Activated naive CD8-positive, alpha-beta T cell treated with anti-CD3 and anti-CD28 coated beads, Interleukin-2, amount 10 ng/mL, durations not matched to agents 7 days and 5 days (primary cell): Measurements from ENCODE around the gene MPST. TPM values are rescaled to one million over a fixed set of nuclear protein-coding genes. Genes with fewer than 3 reads are reported as not detected.

ENCODE experiments used
- ATAC-seq: fragments of 150-1000 bp; cut with Tn5 transposase; one replicate; pipeline ENCODE4 v1.10.0; 2021; ENCODE audit warnings: low read depth, moderate library complexity
- POLR2A ChIA-PET: fragments of 350-600 bp; sonication (Branson Sonifier 250); formaldehyde crosslinking; loops from one replicate; lab custom pipeline; 2021; ENCODE audit warnings: antibody characterized with exemption; lab: Charles Lee
- DNase-seq: peaks from one replicate; pipeline ENCODE4 v3.0.0; 2021
- H3K27ac Mint-ChIP-seq: one replicate; pipeline ENCODE4 v1.8.0; 2022; ENCODE audit warnings: mild to moderate bottlenecking, mixed read lengths
- H3K27me3 Mint-ChIP-seq: one replicate; pipeline ENCODE4 v1.8.0; 2022; ENCODE audit warnings: mild to moderate bottlenecking, moderate library complexity, mixed read lengths
- H3K36me3 Mint-ChIP-seq: one replicate; pipeline ENCODE4 v1.8.0; 2021; ENCODE audit warnings: mild to moderate bottlenecking, mixed read lengths
- H3K4me1 Mint-ChIP-seq: one replicate; pipeline ENCODE4 v1.8.0; 2021; ENCODE audit warnings: mixed read lengths
- H3K4me3 Mint-ChIP-seq: one replicate; pipeline ENCODE4 v1.8.0; 2022; ENCODE audit warnings: mild to moderate bottlenecking, moderate library complexity, mixed read lengths
- H3K9me3 Mint-ChIP-seq: one replicate; pipeline ENCODE4 v1.8.0; 2021; ENCODE audit warnings: mixed read lengths
- total RNA-seq, 2 experiments: library from RNA; stranded (reverse); gene quantifications; one replicate each; pipeline ENCODE4 v1.2.3, GENCODE V29; 2021

The MPST gene
- total RNA-seq, 2 experiments from 2014 or later, result 23.1 to 23.4 TPM

- Mint-ChIP-seq H3K4me1 (no peaks in the 10 kb centered on the region), H3K36me3 (no peaks in the 10 kb centered on the region)
- POLR2A ChIA-PET, result no interaction called here
Observed at GRCh38 chr22:37032535-37033460, 13.3 kb downstream of the MPST start.

DNA sequence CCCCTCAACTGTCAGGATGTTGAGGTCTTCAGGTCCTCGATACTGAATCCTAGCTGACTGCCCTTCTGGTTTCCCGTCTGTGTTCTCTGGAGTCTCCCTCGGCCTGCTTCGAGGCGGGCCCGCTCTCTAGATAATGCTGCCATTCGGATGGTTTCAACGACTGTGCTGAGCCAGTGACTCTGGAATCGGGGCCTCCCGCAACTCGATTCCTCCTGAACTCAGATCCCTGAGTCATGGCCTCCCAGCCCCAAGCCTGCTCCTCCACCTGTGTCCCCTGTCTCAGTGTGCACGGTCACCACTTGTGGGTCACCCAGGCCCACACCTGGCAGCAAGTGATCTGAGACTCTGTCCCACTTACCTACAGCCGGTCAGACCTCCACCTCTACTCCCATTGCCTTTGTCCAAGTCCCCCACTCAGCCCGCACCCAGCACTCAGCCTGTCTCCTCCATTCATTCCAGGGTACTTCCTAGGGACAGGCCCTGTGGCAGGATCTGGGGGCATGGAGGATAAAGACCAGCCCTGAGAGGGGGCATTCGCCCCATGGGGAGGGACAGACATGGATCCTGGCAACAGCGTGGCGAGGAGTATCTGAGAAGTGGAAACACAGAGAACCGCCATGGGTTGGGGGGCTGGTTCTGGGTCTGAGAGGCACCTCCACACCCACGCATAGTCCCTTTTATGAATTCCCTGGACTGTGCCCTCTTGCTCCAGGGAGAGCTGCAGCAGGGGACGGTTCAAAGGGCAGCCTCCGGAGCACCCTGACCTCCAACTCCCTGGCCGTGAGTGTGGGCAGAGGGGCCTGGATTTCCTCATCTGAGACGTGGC lies 14.3 kb downstream of the MPST start:
- no peak overlapping the region for H3K4me3 Mint-ChIP-seq
- H3K4me1 Mint-ChIP-seq, result no peaks in the 10 kb centered on the region
- no peaks in the 10 kb centered on the region for H3K9me3 Mint-ChIP-seq
- POLR2A ChIA-PET, result no interaction called here
- no peak for ATAC-seq
- H3K36me3 Mint-ChIP-seq, result no peaks in the 10 kb centered on the region
- H3K27ac Mint-ChIP-seq, result no peak overlapping the region
- peaks cover 18% of the 10 kb centered on the region for H3K27me3 Mint-ChIP-seq
- no peak for DNase-seq

More at GRCh38 chr22:37032535-37033460, 13.3 kb downstream of the MPST start:
- peaks cover 18% of the 10 kb centered on the region for H3K27me3 Mint-ChIP-seq
- no peak overlapping the region for H3K4me3 Mint-ChIP-seq
- no peak overlapping the region for H3K27ac Mint-ChIP-seq
- DNase-seq (no peak), ATAC-seq (no peak)
- no peaks in the 10 kb centered on the region for H3K9me3 Mint-ChIP-seq

GRCh38 chr22:37036655-37037377 lies 17.3 kb downstream of the MPST start:
- H3K36me3 Mint-ChIP-seq, result no peaks in the 10 kb centered on the region
- no peak overlapping the region for H3K27ac Mint-ChIP-seq
- no peaks in the 10 kb centered on the region for H3K9me3 Mint-ChIP-seq

GRCh38 chr22:37037669-37038068 lies 18.1 kb downstream of the MPST start:
- POLR2A ChIA-PET, result no interaction called here
- ATAC-seq (no peak), DNase-seq (no peak)
- H3K9me3 Mint-ChIP-seq, result no peaks in the 10 kb centered on the region
- peaks cover 24% of the 10 kb centered on the region for H3K27me3 Mint-ChIP-seq
- H3K4me1 Mint-ChIP-seq, result peaks cover 9% of the 10 kb centered on the region
- no peak overlapping the region for H3K27ac Mint-ChIP-seq
- H3K36me3 Mint-ChIP-seq, result no peaks in the 10 kb centered on the region
- no peak overlapping the region for H3K4me3 Mint-ChIP-seq

More at GRCh38 chr22:37036655-37037377, 17.3 kb downstream of the MPST start:
- POLR2A ChIA-PET, result no interaction called here
- Mint-ChIP-seq H3K4me3 (no peak overlapping the region), H3K4me1 (peaks cover 9% of the 10 kb centered on the region), H3K27me3 (peaks cover 24% of the 10 kb centered on the region)
- no peak for ATAC-seq
- no peak for DNase-seq

GRCh38 chr22:37039466-37039865 lies 19.9 kb downstream of the MPST start:
- DNase-seq (no peak), ATAC-seq (no peak)
- peaks cover 12% of the 10 kb centered on the region for H3K4me1 Mint-ChIP-seq
- POLR2A ChIA-PET, result interaction anchor here (0.7 kb wide), 1 partner anchor 14 kb away, joined by 4 read pairs; no protein-coding TSS in a partner anchor
- H3K27ac Mint-ChIP-seq, result no peak overlapping the region
- H3K36me3 Mint-ChIP-seq, result no peaks in the 10 kb centered on the region
- H3K4me3 Mint-ChIP-seq, result no peak overlapping the region
- H3K27me3 Mint-ChIP-seq, result peaks cover 24% of the 10 kb centered on the region
- H3K9me3 Mint-ChIP-seq, result no peaks in the 10 kb centered on the region

DNA sequence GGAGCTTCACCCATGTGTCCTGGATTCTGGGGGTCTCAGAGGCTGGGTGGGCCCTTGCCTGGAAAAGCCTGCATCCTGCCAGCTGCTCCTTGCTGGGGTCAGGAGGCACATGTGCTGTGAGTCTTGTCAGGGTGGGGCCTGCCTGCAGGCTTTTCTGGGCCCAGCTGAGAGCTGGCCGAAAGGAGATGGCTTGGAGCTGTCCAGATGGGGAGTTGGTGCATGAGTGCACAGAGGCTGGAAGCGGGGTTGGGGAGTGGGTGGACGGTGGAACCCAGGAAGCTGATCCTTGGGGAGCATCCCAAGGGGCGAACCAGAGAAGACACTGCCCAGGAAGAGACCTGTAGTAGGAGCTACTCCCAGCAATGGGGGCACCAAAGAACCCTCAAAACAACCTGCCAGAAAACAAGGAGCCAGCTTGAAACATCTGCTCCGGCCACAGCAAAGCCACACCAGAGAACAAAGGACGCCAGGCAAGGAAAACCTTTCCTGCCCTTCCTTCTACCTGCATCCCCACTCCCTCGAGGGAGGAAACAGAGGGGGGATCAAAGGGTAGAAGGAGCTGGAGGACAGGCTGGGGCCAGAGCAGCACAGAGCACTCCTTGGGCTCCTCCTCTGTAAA lies 23.8 kb downstream of the MPST start:
- Mint-ChIP-seq H3K36me3 (no peaks in the 10 kb centered on the region), H3K9me3 (no peaks in the 10 kb centered on the region), H3K27ac (no peak overlapping the region), H3K4me3 (no peak overlapping the region), H3K4me1 (peaks cover 19% of the 10 kb centered on the region), H3K27me3 (peaks cover 5% of the 10 kb centered on the region)
- DNase-seq, result no peak
- no peak for ATAC-seq
- POLR2A ChIA-PET, result interaction anchor here (0.6 to 1.6 kb wide), 4 partner anchors 8 to 907 kb away, joined by 3 to 5 read pairs (median 4); partner anchors contain the start of genes IL2RB and KCTD17

DNA sequence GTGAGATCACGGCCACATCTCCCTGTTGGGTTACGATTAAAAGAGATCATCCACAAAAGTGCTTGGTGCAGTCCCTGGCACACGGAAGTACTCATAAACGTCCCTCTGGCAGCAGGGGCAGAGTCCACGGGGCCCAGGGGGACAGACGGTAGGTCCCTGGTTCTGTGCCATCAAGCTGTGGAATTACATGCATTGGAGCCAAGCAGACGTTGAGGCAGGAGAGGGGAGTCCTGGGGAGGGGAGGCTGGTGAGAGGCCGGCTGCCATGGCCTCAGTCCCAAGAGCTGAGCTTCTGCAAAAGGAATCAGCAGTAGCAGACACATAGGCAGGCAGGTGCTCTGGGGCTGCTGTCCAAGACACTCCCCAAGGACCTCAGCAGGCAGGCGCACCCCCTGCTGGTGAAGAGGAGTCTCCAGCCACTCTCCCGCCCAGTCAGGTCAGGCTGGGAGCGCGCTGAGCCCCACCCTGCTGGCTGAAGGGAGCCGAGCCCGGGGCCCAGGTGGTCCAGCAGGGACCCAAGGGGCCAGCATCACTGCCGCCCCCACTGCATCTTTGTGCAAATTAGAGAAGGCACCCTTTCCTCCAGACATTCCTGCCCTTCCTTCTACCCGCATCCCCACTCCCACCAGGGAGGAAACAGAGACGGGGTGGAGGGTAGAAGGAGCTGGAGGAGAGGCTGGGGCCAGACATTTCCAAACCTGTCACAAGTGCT lies 24.4 kb downstream of the MPST start:
- H3K27ac Mint-ChIP-seq, result no peak overlapping the region
- ATAC-seq, result peak; percentile 93
- peaks cover 5% of the 10 kb centered on the region for H3K27me3 Mint-ChIP-seq
- H3K4me3 Mint-ChIP-seq, result no peak overlapping the region
- DNase-seq, result peak; percentile 68
- no peaks in the 10 kb centered on the region for H3K9me3 Mint-ChIP-seq
- H3K36me3 Mint-ChIP-seq, result no peaks in the 10 kb centered on the region
- POLR2A ChIA-PET, result interaction anchor here (1.0 to 1.6 kb wide), 4 partner anchors 8 to 523 kb away, joined by 3 to 5 read pairs (median 4); partner anchors contain the start of genes IL2RB and KCTD17
- H3K4me1 Mint-ChIP-seq, result peaks cover 19% of the 10 kb centered on the region

GRCh38 chr22:37044634-37045625 lies 25.4 kb downstream of the MPST start:
- ATAC-seq (no peak), DNase-seq (no peak)
- no peaks in the 10 kb centered on the region for H3K9me3 Mint-ChIP-seq
- H3K4me3 Mint-ChIP-seq, result no peak overlapping the region
- no peaks in the 10 kb centered on the region for H3K36me3 Mint-ChIP-seq
- POLR2A ChIA-PET, result interaction anchor here (0.7 to 1.3 kb wide), 4 partner anchors 105 to 522 kb away, joined by 3 to 5 read pairs (median 4); partner anchors contain the start of gene IL2RB
- H3K4me1 Mint-ChIP-seq, result peaks cover 19% of the 10 kb centered on the region
- peaks cover 5% of the 10 kb centered on the region for H3K27me3 Mint-ChIP-seq
- no peak overlapping the region for H3K27ac Mint-ChIP-seq

- POLR2A ChIA-PET, result interaction anchor here (0.8 kb wide), 2 partner anchors 154 to 214 kb away, joined by 4 read pairs; no protein-coding TSS in a partner anchor
Observed at GRCh38 chr22:37045958-37046357, 26.4 kb downstream of the MPST start.

GRCh38 chr22:37046589-37046988 lies 27.0 kb downstream of the MPST start:
- Mint-ChIP-seq H3K4me1 (peaks cover 12% of the 10 kb centered on the region), H3K27ac (no peak overlapping the region), H3K4me3 (no peak overlapping the region), H3K27me3 (peaks cover under 1% of the 10 kb centered on the region), H3K36me3 (no peaks in the 10 kb centered on the region), H3K9me3 (no peaks in the 10 kb centered on the region)
- ATAC-seq, result no peak
- POLR2A ChIA-PET, result interaction anchor here (0.6 to 0.8 kb wide), 2 partner anchors 213 to 1580 kb away, joined by 4 to 6 read pairs; no protein-coding TSS in a partner anchor
- no peak for DNase-seq

More at GRCh38 chr22:37045958-37046357, 26.4 kb downstream of the MPST start:
- Mint-ChIP-seq H3K9me3 (no peaks in the 10 kb centered on the region), H3K27me3 (peaks cover 3% of the 10 kb centered on the region), H3K4me1 (peaks cover 15% of the 10 kb centered on the region), H3K4me3 (no peak overlapping the region), H3K36me3 (no peaks in the 10 kb centered on the region), H3K27ac (no peak overlapping the region)
- no peak for ATAC-seq
- DNase-seq, result no peak

DNA sequence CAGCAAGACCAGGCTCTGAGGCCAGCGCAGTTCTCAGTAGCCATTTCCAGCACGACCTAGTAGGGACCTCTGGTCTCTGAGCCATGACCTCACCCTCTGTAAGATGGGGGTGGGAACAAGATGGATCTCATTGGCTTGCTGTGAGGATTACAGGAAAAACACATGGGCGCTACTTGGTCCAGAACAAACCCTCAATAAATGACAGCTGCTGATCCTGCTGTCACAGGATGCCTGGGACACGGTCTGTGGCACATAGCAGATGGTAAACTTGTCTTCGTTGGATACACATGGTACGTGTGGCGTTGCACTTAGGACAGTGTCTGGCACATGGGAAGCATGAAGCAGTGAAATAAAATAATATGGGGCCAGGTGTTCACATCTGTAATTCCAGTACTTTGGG lies 27.5 kb downstream of the MPST start:
- DNase-seq (no peak), ATAC-seq (no peak)
- no peaks in the 10 kb centered on the region for H3K36me3 Mint-ChIP-seq
- no peak overlapping the region for H3K27ac Mint-ChIP-seq
- POLR2A ChIA-PET, result interaction anchor here (0.6 kb wide), 1 partner anchor 1580 kb away, joined by 6 read pairs; no protein-coding TSS in a partner anchor
- H3K4me3 Mint-ChIP-seq, result no peak overlapping the region
- peaks cover 10% of the 10 kb centered on the region for H3K4me1 Mint-ChIP-seq
- H3K27me3 Mint-ChIP-seq, result no peaks in the 10 kb centered on the region
- H3K9me3 Mint-ChIP-seq, result no peaks in the 10 kb centered on the region
